ENCODE results near the gene ST8SIA5.

Gene ST8SIA5

DNA sequence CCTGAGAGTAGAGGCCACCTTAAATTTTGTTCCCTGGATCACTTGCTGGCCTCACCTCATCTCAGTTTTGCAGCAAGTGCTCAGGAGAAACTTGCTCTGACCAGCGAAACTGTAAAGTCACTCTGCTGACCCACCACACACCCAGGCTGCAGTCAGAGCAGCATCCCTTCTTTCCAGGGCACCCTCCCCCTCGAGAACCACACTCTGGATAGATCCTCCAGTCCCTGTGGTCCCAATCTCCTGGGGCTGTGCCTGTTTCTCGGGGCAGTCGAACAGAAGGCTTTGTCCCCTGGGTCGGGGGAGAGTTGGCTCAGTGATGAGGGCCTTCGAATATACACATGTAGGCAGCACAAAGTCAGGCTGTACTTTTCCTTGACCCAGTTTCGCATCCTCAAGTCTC lies 18.4 kb downstream of the ST8SIA5 start:
- DNase-seq: no peak

- DNase-seq: no peak
These were observed 20.1 kb downstream of the ST8SIA5 start for GRCh38 chr18:46736736-46737135.

GRCh38 chr18:46736135-46736534 lies 20.7 kb downstream of the ST8SIA5 start:
- no peak for DNase-seq

GRCh38 chr18:46734981-46735380 lies 21.9 kb downstream of the ST8SIA5 start:
- DNase-seq: no peak

- DNase-seq: no peak
These were observed 23.0 kb downstream of the ST8SIA5 start for GRCh38 chr18:46733872-46734271.

GRCh38 chr18:46732801-46733200 lies 24.1 kb downstream of the ST8SIA5 start:
- DNase-seq: no peak

GRCh38 chr18:46732201-46732600 lies 24.7 kb downstream of the ST8SIA5 start:
- DNase-seq: no peak

DNA sequence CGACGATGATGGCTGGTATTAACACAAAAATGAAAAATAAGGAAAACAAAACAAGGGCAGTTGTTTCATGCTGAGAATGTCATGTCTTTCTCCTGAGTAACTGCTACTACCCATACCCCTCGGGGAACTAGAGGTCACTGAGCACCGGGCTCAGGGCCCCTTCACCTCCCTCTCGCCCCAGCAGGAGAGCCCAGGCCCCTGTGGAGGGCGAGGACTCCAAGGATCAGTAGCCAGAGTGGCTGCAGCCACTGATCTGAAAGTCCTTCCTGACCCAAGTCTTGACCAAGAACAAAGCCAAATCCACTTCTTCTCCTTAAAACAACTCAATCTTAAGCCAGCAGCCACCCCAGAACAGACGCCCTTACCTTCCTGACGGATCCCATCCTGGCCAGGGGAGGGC lies 25.5 kb downstream of the ST8SIA5 start:
- no peak for DNase-seq

DNA sequence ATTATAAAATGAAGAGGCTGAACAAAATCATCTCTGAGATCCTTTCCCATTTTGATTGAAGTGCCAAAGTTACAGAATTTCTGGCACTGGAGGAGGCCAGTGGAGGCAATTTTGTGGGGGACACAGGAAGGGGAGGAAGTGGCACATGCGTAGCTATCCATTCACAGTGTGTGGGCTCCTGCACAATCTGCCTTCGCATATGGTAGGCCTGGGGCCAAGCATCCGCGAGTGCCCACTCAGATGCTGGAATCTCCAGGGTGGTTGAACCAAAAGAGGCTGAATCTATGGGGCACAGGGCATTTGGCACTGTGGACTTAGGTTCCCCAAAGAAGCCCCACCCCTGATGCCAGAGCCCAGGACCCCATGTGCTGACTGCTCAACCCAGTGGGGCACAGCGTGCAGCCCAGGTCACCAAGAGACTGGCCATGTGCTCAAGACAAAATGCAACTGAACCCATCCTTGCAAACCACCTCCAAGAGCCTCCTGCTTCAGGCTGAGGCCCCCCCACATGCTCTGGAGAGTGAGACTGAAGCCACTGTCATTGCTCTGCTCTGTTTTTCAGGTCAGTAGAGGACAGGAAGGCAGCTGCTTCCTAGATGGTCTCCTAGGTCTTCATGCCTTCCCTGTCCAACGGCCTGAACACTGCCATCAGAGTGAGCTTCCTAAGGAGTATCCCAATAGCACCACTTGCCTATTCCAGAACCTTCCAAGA lies 28.5 kb downstream of the ST8SIA5 start:
- DNase-seq: no peak

GRCh38 chr18:46727177-46727576 lies 29.7 kb downstream of the ST8SIA5 start:
- no peak for DNase-seq

GRCh38 chr18:46725310-46725709 lies 31.5 kb downstream of the ST8SIA5 start:
- DNase-seq: no peak

DNA sequence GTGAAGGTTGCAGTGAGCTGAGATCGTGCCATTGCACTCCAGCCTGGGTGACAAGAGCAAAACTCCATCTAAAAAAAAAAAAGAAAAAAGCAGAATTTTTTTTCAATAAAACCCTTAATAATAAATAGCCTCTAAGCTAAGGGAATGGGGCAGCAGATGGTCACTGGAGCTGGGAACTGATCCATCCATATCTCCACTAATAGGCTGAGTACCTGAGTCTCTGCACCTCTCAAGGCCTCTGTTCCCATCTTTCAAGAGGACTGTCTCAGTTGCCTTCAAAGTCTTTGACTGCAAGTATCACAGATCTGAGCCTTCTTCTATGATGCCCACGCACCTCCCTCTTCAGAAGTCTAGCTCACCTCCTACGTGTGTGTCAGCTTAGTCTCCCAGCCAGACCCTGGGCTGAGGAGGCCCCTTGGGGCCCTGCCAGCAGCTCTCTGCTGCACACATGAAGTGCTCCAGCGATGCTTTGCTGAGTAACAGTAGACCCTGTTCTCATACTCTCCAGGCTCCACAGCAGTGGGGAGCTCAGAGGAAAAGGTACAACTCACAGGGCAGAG lies 32.9 kb downstream of the ST8SIA5 start:
- DNase-seq: no peak

GRCh38 chr18:46722051-46722450 lies 34.8 kb downstream of the ST8SIA5 start:
- no peak for DNase-seq

- no peak for DNase-seq
These were observed 35.5 kb downstream of the ST8SIA5 start for GRCh38 chr18:46721331-46721730.

- DNase-seq: no peak
These were observed 36.3 kb downstream of the ST8SIA5 start for GRCh38 chr18:46720521-46720920.

- no peak for DNase-seq
These were observed 36.8 kb downstream of the ST8SIA5 start for GRCh38 chr18:46720092-46720491.

DNA sequence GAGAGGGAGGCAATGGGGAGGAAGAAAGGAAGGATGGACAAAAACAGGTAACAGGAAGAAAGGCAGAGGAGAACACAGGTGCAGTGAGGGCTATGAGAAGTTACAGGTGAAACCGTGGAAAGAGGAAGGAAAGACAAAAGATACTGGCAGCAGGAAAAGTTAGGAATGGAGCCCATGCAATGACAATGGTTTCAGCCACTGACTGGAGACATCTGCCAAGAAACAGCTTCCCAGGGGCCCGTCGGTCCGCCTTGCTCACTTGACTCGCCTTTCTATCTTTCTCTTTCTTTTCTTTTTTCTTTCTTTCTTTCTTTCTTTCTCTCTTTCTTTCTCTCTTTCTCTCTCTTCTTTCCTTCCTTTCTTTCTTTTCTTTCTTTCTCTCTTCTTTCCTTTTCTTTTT lies 37.5 kb downstream of the ST8SIA5 start:
- DNase-seq: no peak

DNA sequence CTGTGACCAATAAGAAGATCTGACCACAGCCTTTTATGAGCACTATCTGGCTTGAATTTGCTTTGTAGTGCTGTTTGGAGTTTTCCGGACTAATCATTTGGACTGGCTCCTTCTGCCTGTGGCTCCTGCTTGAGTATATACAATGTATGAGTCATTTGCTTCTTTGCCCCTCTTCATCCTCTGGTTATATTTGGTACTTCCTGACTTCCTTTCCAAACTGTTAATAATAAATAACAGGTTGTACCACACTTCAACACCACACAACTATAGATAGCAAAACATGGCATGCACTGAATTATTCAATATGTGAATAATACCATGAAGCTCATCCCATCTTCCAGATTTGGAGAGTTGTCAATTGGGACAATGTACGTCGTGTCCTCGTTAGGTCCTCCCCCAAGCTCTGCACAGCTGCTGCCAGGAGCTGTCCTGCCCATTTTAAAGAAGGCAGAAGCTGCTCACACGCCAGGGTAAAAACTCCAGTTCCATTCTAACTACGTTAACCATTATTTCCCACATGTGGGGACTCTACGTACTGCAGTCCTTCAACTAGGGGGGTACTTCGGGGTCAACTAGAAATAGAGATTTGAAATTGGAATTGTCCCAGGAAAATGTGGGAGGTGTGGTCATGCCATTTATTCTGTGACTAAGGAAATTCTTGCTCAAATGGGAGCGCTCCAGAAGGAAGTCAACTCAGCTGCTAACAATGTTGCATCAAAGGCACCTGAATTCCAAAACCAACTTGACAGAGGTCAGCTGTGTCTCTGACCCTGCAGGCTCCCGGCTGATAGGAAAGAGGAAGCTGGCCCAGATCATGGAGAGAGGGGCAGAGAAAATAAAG lies 38.1 kb downstream of the ST8SIA5 start:
- DNase-seq: no peak

DNA sequence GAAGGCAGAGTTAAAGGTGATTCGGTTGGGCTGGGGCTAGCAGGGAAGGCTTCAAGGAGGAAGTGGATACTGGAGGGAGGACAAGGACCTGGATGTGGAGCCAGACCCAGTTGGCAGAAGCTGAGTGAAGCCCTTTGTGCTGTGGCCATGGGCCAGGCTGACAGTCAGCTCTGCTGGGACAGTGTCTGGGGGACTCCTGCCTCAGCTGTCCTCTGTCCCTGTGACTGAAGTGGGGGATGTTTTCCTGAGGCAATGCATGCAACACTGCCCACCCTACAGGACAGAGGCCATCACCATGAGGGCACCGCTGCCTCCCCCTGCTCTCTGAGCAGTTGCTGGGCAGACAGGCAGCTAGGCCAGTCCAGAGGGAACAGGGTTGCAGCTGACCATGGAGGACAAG lies 40.0 kb downstream of the ST8SIA5 start:
- no peak for DNase-seq

- no peak for DNase-seq
These were observed 40.5 kb downstream of the ST8SIA5 start for GRCh38 chr18:46716336-46716735.

GRCh38 chr18:46715062-46715461 lies 41.8 kb downstream of the ST8SIA5 start:
- no peak for DNase-seq

GRCh38 chr18:46712406-46712805 lies 44.4 kb downstream of the ST8SIA5 start:
- DNase-seq: peak; percentile 16

GRCh38 chr18:46711444-46711863 lies 45.4 kb downstream of the ST8SIA5 start:
- DNase-seq: no peak

GRCh38 chr18:46706968-46707367 lies 49.9 kb downstream of the ST8SIA5 start:
- no peak for DNase-seq

All from fibroblast of skin of scalp (primary cell).